HG03457 (cell line): ENCODE measurements around the gene HSPB9.

Source experiments
- ATAC-seq: cut with Tn5 transposase; IDR thresholded peaks from one replicate; pipeline ENCODE4 v1.9.1; 2021; ENCODE audit warnings: moderate number of reproducible peaks; ENCODE audit not compliant: unreplicated experiment

The HSPB9 gene, protein sequence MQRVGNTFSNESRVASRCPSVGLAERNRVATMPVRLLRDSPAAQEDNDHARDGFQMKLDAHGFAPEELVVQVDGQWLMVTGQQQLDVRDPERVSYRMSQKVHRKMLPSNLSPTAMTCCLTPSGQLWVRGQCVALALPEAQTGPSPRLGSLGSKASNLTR

GRCh38 chr17:42122371-42123303, at the start of gene HSPB9:
HSPB9 (plus strand) TSS chr17:42122804; CDS start chr17:42122851, 47 bp downstream.
- ATAC-seq, result no peak

DNA sequence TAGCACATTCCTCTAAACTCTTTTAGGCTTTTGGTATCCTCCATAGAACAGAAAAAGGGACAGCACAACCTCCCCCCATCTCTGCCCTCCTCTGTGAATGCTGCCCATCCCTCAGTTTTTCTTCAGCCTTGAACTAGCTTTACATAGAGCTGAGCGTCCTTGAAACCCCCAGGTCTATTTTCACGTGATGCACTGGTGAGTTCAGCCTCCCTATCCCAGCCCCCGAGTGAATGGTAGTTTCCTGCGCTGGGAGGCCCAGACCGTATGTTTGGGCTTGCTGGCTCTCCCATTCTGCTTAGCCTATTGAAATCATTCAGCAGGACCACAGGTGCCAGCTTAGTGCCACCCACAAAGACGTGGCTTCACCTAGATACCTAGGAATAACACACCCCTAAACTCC, 46.8 kb upstream of the HSPB9 start:
- ATAC-seq, result no peak

- no peak for ATAC-seq
Measured at GRCh38 chr17:42076797-42077559, 45.6 kb upstream of the HSPB9 start.

DNA sequence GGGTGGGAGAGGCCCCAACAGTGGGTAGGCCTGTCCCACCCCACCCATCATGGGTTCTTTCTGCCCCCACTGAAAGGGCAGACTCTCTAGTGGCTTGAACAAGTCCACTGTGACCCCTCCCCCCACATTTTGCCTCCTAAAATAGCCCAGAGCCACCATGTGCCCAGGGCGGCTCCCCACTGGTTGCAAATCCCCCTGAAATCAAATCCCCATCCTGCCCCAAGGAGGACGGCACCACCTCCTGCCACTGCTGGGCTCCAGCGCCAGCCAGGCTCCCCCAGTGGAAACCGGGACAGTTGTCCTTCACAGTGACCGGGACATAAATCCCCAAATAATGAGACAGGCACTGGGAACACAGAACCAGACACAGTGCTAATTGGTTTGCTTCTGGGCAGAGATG, 44.8 kb upstream of the HSPB9 start:
- ATAC-seq, result no peak

GRCh38 chr17:42078396-42079043, 44.1 kb upstream of the HSPB9 start:
- no peak for ATAC-seq

DNA sequence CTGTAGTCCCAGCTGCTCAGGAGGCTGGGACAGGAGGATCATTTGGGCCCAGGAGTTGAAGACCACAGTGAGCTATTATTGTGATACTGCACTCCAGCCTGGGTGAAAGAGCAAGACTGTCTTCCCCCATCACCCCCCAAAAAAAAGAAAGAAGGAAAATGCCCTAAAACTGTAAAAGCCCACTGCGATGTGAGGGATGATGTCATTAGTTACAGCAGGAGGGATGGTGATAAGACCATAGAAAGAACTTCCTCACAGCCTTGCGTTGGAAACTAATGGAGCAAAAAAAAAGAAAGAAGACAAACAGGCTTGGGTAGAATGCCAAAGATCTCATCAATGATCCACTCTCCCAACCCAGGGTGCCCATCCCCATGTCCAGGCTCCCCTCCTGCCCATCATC, 43.1 kb upstream of the HSPB9 start:
- ATAC-seq, result no peak

- ATAC-seq, result no peak
Measured at GRCh38 chr17:42081516-42082129, 41.0 kb upstream of the HSPB9 start.

GRCh38 chr17:42087042-42087701, 35.4 kb upstream of the HSPB9 start:
- ATAC-seq, result no peak

DNA sequence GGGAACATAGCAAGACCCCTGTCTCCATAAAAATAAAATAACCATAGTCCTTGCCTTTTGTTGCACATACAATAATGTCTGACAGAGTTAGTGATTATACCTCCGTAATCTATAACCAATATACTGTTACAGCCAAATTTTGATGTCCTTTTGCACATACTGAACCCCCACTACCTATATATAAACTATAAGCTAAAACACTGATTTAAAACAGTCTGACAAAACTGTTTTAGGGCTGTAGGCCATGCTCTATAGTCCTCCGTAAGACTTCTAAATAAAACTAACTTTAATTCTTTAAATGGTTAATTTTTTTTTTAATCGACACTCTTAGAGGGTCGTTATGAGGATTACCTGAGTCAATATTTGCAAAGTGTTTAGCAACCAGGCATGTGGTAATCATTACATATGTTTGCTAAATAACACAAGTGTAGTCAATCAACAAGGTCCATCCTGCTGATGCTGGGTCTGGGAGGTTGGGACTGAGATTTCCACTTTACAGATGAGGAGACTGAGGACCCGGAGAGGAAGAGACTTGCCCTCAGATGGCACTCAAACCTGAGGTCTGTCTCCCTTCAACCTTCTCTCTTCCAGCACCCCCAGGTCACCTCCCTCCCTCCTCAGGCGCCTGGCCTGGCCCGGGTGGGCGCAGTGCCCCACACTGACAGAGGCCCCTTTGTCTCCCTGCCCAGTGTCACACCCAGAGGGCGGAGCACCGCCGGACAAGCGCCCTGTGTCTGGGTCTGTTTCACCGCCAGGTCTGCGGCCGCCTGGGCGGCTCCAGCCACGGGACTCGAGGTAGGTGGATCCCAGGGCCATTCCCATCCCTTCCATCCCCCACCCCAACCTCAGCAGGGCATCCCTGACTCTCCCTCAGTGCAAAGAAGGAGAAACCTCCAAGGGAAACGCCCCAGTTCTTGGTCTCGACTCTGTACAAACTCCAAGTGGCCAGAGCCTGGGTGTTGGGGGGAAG, 34.6 kb upstream of the HSPB9 start:
- ATAC-seq, result no peak

DNA sequence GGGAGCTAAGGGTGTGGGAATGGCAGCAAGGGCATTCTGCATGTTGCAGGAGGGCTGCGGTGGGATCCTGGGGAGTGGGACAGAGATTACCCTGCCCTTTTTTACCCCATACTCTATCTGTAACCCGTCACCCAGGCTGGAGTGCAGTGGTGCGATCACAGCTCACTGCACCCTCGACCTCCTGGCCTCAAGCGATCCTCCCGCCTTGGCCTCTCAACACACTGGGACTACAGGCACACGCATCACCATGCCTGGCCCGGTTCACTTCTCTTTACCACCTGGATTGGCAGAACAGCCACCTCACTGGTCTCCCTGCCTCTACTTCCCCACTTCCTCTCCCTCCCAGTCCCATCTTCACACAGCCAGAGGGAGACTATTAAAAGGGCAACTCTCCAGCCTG, 33.9 kb upstream of the HSPB9 start:
- ATAC-seq, result no peak

DNA sequence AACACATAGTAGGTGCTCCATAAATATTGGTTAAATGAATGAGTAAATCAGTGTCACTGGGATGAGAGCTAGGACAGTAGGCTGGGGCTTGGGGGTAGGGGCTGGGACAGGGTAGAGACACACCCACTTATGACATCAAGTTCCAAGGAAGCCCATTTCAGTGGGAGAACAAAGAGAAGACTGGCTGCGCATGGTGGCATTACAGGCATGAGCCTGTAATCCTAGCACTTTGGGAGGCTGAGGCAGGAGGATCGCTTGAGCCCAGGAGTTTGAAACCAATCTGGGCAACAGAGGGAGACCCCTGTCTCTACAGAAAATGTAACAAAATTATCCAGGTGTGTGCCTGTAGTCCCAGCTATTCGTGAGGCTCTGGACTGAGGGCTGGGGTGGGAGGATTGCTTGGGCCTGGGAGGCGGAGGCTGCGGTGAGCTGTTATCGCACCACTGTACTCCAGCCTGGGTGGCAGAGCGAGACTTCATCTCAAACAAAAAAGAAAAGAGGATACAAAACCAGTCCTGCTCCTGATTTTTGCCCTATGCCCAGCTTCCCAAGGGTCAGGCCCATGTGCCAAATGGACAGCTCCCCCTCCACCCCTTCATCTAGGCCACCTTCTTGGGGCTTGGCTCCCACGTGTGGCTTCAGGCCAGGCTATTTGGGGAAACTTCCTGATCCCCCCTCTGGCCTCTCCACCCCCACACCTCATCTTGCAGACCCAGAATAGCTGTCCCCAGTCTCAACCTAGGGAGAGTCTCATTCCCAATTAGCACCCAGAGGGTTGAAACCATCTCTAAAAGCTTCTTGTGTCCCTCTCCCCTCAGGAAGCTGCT, 31.4 kb upstream of the HSPB9 start:
- ATAC-seq, result no peak

GRCh38 chr17:42092939-42093338, 29.7 kb upstream of the HSPB9 start:
- no peak for ATAC-seq

DNA sequence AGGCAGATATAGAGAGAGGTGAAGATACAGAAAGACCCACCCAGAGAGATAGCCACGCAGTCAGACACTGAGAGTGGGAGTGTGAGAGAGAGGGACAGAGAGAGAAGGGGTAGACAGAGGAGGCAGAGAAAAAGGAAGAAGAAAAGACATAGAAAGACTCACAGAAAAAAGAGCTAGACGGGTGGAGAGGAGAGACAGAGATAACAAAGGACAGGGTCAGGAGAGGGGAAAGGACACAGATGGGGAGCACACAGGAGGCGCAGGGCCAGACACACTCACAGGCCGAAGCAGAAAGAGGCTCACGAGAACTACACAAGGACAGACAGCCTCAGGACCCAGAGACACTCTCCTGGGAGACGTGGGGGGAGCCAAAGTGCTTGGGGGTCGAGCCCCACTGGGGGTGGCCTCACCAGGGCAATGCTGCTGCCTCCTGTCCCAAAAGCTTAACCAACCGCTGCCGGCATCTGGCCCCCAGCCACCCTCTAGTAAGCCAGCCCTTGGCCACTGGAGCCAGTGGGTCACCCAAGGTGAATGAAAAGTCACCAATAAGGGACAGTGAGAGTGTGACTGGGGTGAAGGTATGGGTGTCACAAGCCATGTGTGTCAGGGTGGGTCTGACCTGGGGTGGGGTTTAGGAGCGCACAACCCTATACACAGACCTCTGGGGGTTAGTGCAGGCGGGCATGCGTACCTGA, 28.1 kb upstream of the HSPB9 start:
- no peak for ATAC-seq

- ATAC-seq, result no peak
Measured at GRCh38 chr17:42096360-42097111, 26.1 kb upstream of the HSPB9 start.

- no peak for ATAC-seq
Measured at GRCh38 chr17:42097691-42098631, 24.6 kb upstream of the HSPB9 start, which contains the start of gene ZNF385C. ZNF385C (minus strand) TSS chr17:42098473; CDS start chr17:42063056, 35,417 bp downstream.
